AG09309 (cell line): ENCODE results near the gene XAB2.
"Not testable (repeated sequence)": the region's sequence is repeated elsewhere in the genome, so short reads cannot be mapped to it uniquely, and the experiment has no call there.

Source experiments
- DNase-seq: peaks from one replicate; pipeline ENCODE4 v3.0.0-alpha.2; 2010; ENCODE audit warnings: low read depth
- H3K4me3 ChIP-seq: 2 replicates; pipeline ENCODE4 v1.5.1; 2011; ENCODE audit warnings: mild to moderate bottlenecking, low read depth, low read length, moderate library complexity; ENCODE audit not compliant: control insufficient read depth
- TF ChIP-seq, protein P1 (sequence below): IDR thresholded peaks from 2 replicates; pipeline ENCODE4 v1.5.1; 2011; ENCODE audit warnings: mild to moderate bottlenecking, low read depth, low read length, inconsistent platforms; ENCODE audit not compliant: insufficient read depth, control insufficient read depth; ENCODE audit errors: missing control alignments

The XAB2 gene

DNA sequence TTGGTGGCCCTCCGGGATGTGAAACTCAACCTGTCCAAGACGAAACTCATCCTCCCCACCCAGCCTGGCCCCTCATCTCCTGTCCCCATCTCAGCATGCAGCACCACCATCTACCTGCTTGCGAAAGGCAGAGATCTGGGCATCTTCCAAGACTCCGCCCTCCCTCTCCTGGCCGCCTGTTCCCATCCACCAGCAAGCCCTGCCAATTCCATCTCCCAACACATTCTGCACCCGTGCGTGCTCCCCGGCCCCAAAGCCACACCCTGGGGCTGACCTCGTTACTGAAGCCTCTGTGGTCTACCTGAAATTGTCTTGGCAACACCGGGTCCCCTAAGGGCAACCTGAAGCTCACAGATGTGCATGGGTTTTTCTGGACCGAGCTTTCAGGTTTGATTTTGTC is 46.9 kb downstream of the XAB2 start:
- H3K4me3 ChIP-seq: no peak overlapping the region
- no peak for DNase-seq
- TF ChIP-seq, protein P1, sequence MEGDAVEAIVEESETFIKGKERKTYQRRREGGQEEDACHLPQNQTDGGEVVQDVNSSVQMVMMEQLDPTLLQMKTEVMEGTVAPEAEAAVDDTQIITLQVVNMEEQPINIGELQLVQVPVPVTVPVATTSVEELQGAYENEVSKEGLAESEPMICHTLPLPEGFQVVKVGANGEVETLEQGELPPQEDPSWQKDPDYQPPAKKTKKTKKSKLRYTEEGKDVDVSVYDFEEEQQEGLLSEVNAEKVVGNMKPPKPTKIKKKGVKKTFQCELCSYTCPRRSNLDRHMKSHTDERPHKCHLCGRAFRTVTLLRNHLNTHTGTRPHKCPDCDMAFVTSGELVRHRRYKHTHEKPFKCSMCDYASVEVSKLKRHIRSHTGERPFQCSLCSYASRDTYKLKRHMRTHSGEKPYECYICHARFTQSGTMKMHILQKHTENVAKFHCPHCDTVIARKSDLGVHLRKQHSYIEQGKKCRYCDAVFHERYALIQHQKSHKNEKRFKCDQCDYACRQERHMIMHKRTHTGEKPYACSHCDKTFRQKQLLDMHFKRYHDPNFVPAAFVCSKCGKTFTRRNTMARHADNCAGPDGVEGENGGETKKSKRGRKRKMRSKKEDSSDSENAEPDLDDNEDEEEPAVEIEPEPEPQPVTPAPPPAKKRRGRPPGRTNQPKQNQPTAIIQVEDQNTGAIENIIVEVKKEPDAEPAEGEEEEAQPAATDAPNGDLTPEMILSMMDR: no peak

DNA sequence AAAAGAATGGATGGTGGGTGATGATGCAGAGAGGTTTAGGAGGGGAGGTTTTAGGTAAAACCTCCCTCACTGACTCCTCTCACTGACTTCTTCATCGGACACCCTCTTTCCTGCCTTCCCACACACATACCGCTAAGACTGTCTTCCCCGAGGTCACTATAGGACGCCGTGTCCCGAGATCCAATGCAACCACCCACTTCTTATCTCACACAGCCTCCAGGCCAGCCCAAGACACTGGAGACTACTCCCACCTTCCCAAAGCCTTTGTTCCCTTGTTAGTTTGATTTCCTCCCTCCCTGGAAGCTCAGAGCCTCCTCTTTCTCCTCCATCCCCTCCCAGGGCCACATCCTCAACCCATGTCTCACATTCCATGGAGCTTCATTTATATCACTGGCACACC is 50.2 kb downstream of the XAB2 start:
- no peak overlapping the region for H3K4me3 ChIP-seq
- TF ChIP-seq, protein P1: no peak
- DNase-seq: no peak

DNA sequence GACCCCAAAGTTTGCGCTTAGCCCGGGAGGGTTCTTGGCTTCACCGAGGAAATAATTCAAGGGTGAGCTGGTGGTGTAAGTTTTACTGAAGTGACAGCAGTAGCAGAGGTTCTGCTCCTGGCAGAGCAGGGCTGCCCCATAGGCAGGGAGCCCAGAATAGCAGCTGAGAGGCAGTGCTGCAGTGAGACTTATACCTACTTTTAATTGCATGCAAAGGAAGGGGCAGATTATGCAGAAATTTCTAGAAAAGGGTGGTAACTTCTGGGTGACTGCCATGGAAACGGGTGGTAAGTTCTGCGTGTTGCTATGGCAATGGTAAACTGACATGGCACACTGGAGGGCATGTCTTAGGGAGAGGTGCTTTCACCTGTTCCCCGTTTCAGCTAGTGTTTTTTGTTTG is 51.2 kb downstream of the XAB2 start:
- no peak overlapping the region for H3K4me3 ChIP-seq
- DNase-seq: no peak
- TF ChIP-seq, protein P1: no peak

GRCh38 chr19:7577422-7577821 is 51.9 kb downstream of the XAB2 start:
- DNase-seq, H3K4me3 ChIP-seq: not testable (repeated sequence)

GRCh38 chr19:7575434-7576040 is 53.8 kb downstream of the XAB2 start:
- TF ChIP-seq, protein P1: no peak
- DNase-seq: no peak

DNA sequence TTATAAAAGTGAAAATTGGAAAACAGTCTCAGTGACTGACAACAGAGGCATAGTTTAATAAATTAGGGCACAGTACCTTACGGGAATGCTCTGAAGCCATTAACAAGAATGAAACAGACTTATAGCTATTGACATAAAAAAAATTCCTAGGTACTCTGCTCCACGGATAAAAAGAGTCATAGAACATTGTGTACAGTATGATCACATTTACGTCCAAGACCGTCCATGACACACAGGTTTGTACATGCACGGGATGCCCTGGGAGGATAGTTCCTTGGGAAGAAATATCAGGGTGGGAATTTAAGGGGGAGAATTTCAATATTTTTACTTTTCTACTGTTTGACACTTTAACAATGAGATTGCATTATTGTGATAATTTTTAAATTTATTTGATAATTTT is 58.6 kb downstream of the XAB2 start:
- no peak for DNase-seq
- no peak overlapping the region for H3K4me3 ChIP-seq
- TF ChIP-seq, protein P1: no peak

More at GRCh38 chr19:7575434-7576040, 53.8 kb downstream of the XAB2 start:
- no peak overlapping the region for H3K4me3 ChIP-seq
